Measurements from ENCODE around the gene TAS2R3. TPM values are rescaled to one million over a fixed set of nuclear protein-coding genes. Genes with fewer than 3 reads are reported as not detected.

The TAS2R3 gene
- total RNA-seq, 1 experiment from 2014 or later, result 3.1 TPM

DNA sequence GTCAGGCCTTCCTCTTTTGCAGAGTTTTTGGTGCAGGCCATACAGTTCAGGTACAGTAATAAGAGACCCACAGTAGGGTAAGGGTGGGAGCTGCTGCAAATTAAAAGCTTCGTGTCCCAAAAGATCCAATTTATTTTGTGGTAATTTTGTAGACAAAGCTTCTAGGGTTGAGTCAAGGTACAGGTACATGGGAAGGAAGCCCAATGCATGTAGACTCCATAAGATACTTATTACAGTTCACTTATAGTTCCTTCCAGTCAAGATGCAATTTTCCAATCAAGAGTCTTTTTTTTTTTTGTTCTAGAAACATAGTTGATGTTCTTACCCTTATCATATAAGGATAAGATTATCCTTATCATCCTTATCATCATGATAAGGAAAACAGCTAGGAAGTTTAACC lies 12.5 kb downstream of the TAS2R3 start, which contains the start of gene TAS2R4:
Gene TAS2R4, plus strand, starts transcription at position 301 of the 400 bp plus-strand sequence. CDS start 1,815 bp downstream, outside the sequence.
- TF ChIP-seq, protein P1, sequence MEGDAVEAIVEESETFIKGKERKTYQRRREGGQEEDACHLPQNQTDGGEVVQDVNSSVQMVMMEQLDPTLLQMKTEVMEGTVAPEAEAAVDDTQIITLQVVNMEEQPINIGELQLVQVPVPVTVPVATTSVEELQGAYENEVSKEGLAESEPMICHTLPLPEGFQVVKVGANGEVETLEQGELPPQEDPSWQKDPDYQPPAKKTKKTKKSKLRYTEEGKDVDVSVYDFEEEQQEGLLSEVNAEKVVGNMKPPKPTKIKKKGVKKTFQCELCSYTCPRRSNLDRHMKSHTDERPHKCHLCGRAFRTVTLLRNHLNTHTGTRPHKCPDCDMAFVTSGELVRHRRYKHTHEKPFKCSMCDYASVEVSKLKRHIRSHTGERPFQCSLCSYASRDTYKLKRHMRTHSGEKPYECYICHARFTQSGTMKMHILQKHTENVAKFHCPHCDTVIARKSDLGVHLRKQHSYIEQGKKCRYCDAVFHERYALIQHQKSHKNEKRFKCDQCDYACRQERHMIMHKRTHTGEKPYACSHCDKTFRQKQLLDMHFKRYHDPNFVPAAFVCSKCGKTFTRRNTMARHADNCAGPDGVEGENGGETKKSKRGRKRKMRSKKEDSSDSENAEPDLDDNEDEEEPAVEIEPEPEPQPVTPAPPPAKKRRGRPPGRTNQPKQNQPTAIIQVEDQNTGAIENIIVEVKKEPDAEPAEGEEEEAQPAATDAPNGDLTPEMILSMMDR (IDR thresholded peaks at IDR 0.05; ENCODE audit: unreplicated experiment), result no peak
- ChIA-PET CTCF (interaction anchor here (0.6 to 3.9 kb wide), 6 partner anchors 10 to 683 kb away, joined by 3 to 30 read pairs (median 4); no protein-coding TSS in a partner anchor), POLR2A (interaction anchor here (0.6 kb wide), 1 partner anchor 908 kb away, joined by 4 read pairs; no protein-coding TSS in a partner anchor)
- H3K27me3 Mint-ChIP-seq (ENCODE audit: insufficient read depth, unreplicated experiment), result no peaks in the 10 kb centered on the region
- BruUV-seq (replicated peaks), result no TSS peak
- no peak within 1 kb of the TSS for H3K27ac Mint-ChIP-seq (ENCODE audit: low read depth, unreplicated experiment)
- no peaks in the 10 kb centered on the region for H3K9me3 Mint-ChIP-seq (ENCODE audit: unreplicated experiment)
- H3K4me1 Mint-ChIP-seq (ENCODE audit: insufficient read depth, unreplicated experiment), result no peaks in the 10 kb centered on the region
- peaks cover 30% of the 10 kb centered on the region for H3K36me3 Mint-ChIP-seq (ENCODE audit: insufficient read depth, unreplicated experiment)
- intact Hi-C loops (cut with micrococcal nuclease), result no loop called here
- DNase-seq (ENCODE audit: unreplicated experiment), result no peak
- H3K4me3 Mint-ChIP-seq (ENCODE audit: unreplicated experiment), result no peak within 1 kb of the TSS

- ChIA-PET POLR2A (interaction anchor here (1.4 kb wide), 1 partner anchor 16 kb away, joined by 5 read pairs; no protein-coding TSS in a partner anchor), CTCF (interaction anchor here (0.6 to 2.3 kb wide), 41 partner anchors 9 to 505 kb away, joined by 3 to 30 read pairs (median 5); partner anchors contain the start of genes DENND11, PRSS37, TAS2R3 and TAS2R4)
- Mint-ChIP-seq H3K4me1 (ENCODE audit: insufficient read depth, unreplicated experiment) (no peaks in the 10 kb centered on the region), H3K36me3 (ENCODE audit: insufficient read depth, unreplicated experiment) (peaks cover 25% of the 10 kb centered on the region), H3K9me3 (ENCODE audit: unreplicated experiment) (no peaks in the 10 kb centered on the region), H3K27ac (ENCODE audit: low read depth, unreplicated experiment) (no peak overlapping the region), H3K27me3 (ENCODE audit: insufficient read depth, unreplicated experiment) (no peaks in the 10 kb centered on the region), H3K4me3 (ENCODE audit: unreplicated experiment) (no peak overlapping the region)
- peak; percentile 62 for DNase-seq (ENCODE audit: unreplicated experiment)
- intact Hi-C loops (cut with micrococcal nuclease), result no loop called here
- no TSS peak for BruUV-seq (replicated peaks)
- TF ChIP-seq, protein P1 (IDR thresholded peaks at IDR 0.05; ENCODE audit: unreplicated experiment), result peak; percentile 54
These were observed 22.0 kb downstream of the TAS2R3 start for GRCh38 chr7:141785706-141786552.

DNA sequence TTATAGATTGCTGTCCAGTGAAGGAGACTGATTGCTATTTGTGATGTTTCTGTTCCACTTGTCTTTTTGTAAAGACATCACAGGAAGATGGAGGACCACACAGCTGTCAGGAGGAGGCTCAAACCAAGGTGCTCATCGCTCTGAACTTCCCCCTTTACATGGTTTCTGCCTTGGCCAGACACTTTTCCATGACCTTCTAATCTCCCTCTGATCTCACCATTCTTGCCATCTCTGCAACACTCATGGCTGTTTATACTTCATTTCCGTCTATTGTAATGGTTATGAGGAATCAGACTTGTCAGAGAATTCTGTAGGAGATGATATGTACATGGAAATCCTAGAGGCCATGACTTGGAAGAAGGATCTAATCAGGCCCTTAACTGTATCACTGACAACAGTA lies 24.4 kb downstream of the TAS2R3 start:
- DNase-seq (ENCODE audit: unreplicated experiment), result no peak
- Mint-ChIP-seq H3K4me1 (ENCODE audit: insufficient read depth, unreplicated experiment) (no peaks in the 10 kb centered on the region), H3K27me3 (ENCODE audit: insufficient read depth, unreplicated experiment) (no peaks in the 10 kb centered on the region), H3K9me3 (ENCODE audit: unreplicated experiment) (no peaks in the 10 kb centered on the region), H3K4me3 (ENCODE audit: unreplicated experiment) (no peak overlapping the region), H3K27ac (ENCODE audit: low read depth, unreplicated experiment) (no peak overlapping the region), H3K36me3 (ENCODE audit: insufficient read depth, unreplicated experiment) (peaks cover 30% of the 10 kb centered on the region)
- BruUV-seq (replicated peaks), result no TSS peak
- TF ChIP-seq, protein P1 (IDR thresholded peaks at IDR 0.05; ENCODE audit: unreplicated experiment), result no peak
- POLR2A ChIA-PET, result interaction anchor here (1.1 kb wide), 1 partner anchor 9 kb away, joined by 4 read pairs; no protein-coding TSS in a partner anchor
- intact Hi-C loops (cut with micrococcal nuclease), result no loop called here
- CTCF ChIA-PET, result no interaction called here

DNA sequence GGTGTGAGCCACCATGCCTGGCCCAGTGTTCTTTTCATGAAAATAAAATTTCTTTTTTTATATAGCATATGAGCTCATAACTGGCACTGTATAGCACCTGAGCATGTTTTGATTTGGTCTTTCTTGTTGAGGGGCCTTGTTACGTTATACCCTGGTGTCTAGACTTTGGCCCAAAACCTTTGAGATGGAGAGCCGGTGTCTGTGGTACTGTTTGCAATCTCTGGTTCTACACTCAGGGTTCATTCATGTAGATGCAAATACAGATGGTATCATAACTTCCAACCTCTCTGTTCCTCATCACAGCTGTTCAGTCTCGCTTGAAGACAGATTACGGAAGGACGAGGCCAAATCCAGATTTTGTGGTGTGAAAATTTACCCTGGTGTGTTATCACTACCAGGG lies 26.0 kb downstream of the TAS2R3 start, which contains the start of gene TAS2R5:
Gene TAS2R5, plus strand, starts transcription at position 301 of the 400 bp plus-strand sequence. CDS start 145 bp downstream, outside the sequence.
- no peak within 1 kb of the TSS for H3K4me3 Mint-ChIP-seq (ENCODE audit: unreplicated experiment)
- no peaks in the 10 kb centered on the region for H3K9me3 Mint-ChIP-seq (ENCODE audit: unreplicated experiment)
- BruUV-seq (replicated peaks), result no TSS peak
- peaks cover 37% of the 10 kb centered on the region for H3K36me3 Mint-ChIP-seq (ENCODE audit: insufficient read depth, unreplicated experiment)
- intact Hi-C loops (cut with micrococcal nuclease), result no loop called here
- ChIA-PET POLR2A (no interaction called here), CTCF (interaction anchor here (0.6 to 1.4 kb wide), 3 partner anchors 52 to 561 kb away, joined by 3 to 4 read pairs (median 4); no protein-coding TSS in a partner anchor)
- DNase-seq (ENCODE audit: unreplicated experiment), result no peak
- H3K27ac Mint-ChIP-seq (ENCODE audit: low read depth, unreplicated experiment), result no peak within 1 kb of the TSS
- H3K27me3 Mint-ChIP-seq (ENCODE audit: insufficient read depth, unreplicated experiment), result no peaks in the 10 kb centered on the region
- TF ChIP-seq, protein P1 (IDR thresholded peaks at IDR 0.05; ENCODE audit: unreplicated experiment), result no peak
- no peaks in the 10 kb centered on the region for H3K4me1 Mint-ChIP-seq (ENCODE audit: insufficient read depth, unreplicated experiment)
